Body of pancreas (tissue), 4 donors: Measurements from ENCODE around the gene ETV4. TPM values are rescaled to one million over a fixed set of nuclear protein-coding genes. Genes with fewer than 3 reads are reported as not detected.

Source experiments
- ATAC-seq: fragments of 150-250 bp; one replicate; pipeline ENCODE4 v1.9.1; 2016
- DNase-seq, 4 donors: peaks; one replicate each; pipeline ENCODE4 v3.0.0-alpha.2; 2019
- H3K27ac ChIP-seq, 4 donors: fragments of 200-600 bp; sonication (generic); 1 replicate in 3 of 4; 2 replicates in 1 of 4; pipeline versions ENCODE4 v1.5.1 to v1.6.1; 2016 to 2019; ENCODE audit warnings: mild to moderate bottlenecking in 1 of 4, mixed read lengths in 1 of 4, moderate library complexity in 1 of 4
- H3K27me3 ChIP-seq, 2 donors: fragments of 200-600 bp; sonication (generic); one replicate each; pipeline ENCODE4 v1.6.0; 2016; ENCODE audit warnings: mild to moderate bottlenecking in 1 of 2
- H3K36me3 ChIP-seq, 2 donors: fragments of 200-600 bp; sonication (generic); replicated peaks in 1 of 2; 2 replicates each; pipeline ENCODE4 v1.5.1; 2016; ENCODE audit warnings: low read depth in 2 of 2; ENCODE audit not compliant: insufficient read depth in 1 of 2
- H3K4me1 ChIP-seq: fragments of 200-600 bp; sonication (generic); one replicate; pipeline ENCODE4 v1.6.0; 2016
- H3K4me3 ChIP-seq, 2 donors: fragments of 200-600 bp; sonication (generic); 1 replicate in 1 of 2; 2 replicates in 1 of 2; pipeline ENCODE4 v1.5.1; 2016 to 2019
- H3K9me3 ChIP-seq, 3 donors: fragments of 200-600 bp; sonication (generic); 1 replicate in 2 of 3; 2 replicates in 1 of 3; pipeline ENCODE4 v1.5.1; 2016
- POLR2A ChIP-seq, 3 donors: fragments of 450-650 bp; IDR thresholded peaks; one replicate each; pipeline ENCODE4 v1.6.1; 2016; ENCODE audit warnings: antibody characterized with exemption in 3 of 3, mild to moderate bottlenecking in 2 of 3
- WGBS, 2 donors: methylation state at CpG; one replicate each; pipeline ENCODE4 v1.1.5; 2017; 5-methylcytosine and 5-hydroxymethylcytosine counted together
- intact Hi-C: fragments of 100-400 bp; cut with DNase I; formaldehyde crosslinking; loops from one replicate; pipeline ENCODE4 v1.15.1; 2023
- total RNA-seq, 2 donors: library from RNA; depleted of rRNA; stranded (reverse); fragments of >200 nt; gene quantifications; one replicate each; pipeline ENCODE4 v1.1.0, GENCODE V29; 2016
- TF ChIP-seq, protein P1 (sequence below), 7 experiments: fragments of 450-650 bp in 4 of 7; fragments of 200-600 bp in 3 of 7; sonication (generic) in 3 of 7; IDR thresholded peaks; one replicate each; pipeline ENCODE4 v1.5.1; 2016 to 2019; ENCODE audit warnings: antibody characterized with exemption in 7 of 7

Gene ETV4
- total RNA-seq, 2 donors from 2014 or later, result 6.2 to 28.7 TPM

GRCh38 chr17:43583332-43583731 is 37.2 kb upstream of the ETV4 start:
- Histone ChIP-seq H3K27me3 (no peaks in the 10 kb centered on the region), H3K36me3 (no peaks in the 10 kb centered on the region), H3K4me3 (no peak overlapping the region), H3K9me3 (no peaks in the 10 kb centered on the region), H3K4me1 (peaks cover 6% of the 10 kb centered on the region), H3K27ac (no peak overlapping the region)
- no peak for TF ChIP-seq POLR2A (IDR thresholded peaks at IDR 0.05)
- TF ChIP-seq, protein P1, sequence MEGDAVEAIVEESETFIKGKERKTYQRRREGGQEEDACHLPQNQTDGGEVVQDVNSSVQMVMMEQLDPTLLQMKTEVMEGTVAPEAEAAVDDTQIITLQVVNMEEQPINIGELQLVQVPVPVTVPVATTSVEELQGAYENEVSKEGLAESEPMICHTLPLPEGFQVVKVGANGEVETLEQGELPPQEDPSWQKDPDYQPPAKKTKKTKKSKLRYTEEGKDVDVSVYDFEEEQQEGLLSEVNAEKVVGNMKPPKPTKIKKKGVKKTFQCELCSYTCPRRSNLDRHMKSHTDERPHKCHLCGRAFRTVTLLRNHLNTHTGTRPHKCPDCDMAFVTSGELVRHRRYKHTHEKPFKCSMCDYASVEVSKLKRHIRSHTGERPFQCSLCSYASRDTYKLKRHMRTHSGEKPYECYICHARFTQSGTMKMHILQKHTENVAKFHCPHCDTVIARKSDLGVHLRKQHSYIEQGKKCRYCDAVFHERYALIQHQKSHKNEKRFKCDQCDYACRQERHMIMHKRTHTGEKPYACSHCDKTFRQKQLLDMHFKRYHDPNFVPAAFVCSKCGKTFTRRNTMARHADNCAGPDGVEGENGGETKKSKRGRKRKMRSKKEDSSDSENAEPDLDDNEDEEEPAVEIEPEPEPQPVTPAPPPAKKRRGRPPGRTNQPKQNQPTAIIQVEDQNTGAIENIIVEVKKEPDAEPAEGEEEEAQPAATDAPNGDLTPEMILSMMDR (IDR thresholded peaks at IDR 0.05), result no peak
- WGBS, 2 donors, result 79 to 80% methylated on average over 7 of the region's 7 CpGs
- DNase-seq (no peak), ATAC-seq (no peak)
- intact Hi-C loops, result loop anchor here (10.0 kb wide), 1 partner anchor 171 kb away; the partner anchor contains the start of gene SOST

DNA sequence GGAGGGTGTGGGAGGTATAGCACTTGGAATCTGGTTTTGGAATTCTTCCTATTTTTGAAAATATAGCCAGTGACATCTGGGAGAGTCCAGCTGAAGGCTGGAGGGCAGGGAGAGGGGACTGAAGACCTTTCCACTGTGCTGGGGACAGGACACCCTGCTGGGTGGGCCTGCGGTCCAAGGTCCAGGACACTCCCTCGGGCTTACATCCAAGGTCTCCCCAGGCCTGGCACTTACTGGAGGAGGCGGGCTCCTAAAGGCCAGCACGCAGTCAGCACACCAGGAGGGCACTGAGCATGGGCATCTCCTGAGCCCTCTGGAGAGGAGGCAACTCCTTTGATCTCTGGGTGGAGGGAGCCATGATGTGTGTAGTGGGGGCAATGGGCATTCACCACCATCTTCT is 35.5 kb upstream of the ETV4 start:
- DNase-seq, result no peak
- ATAC-seq, result no peak
- Histone ChIP-seq H3K4me3 (no peak overlapping the region), H3K27ac (no peak overlapping the region), H3K27me3 (no peaks in the 10 kb centered on the region), H3K4me1 (peaks cover 6% of the 10 kb centered on the region), H3K9me3 (no peaks in the 10 kb centered on the region), H3K36me3 (no peaks in the 10 kb centered on the region)
- WGBS, 2 donors, result 15 to 20% methylated on average over 1 to 2 of the region's 4 CpGs
- TF ChIP-seq, protein P1 (IDR thresholded peaks at IDR 0.05), result no peak
- TF ChIP-seq POLR2A (IDR thresholded peaks at IDR 0.05), result no peak
- intact Hi-C loops, result loop anchor here (10.0 kb wide), 1 partner anchor 173 kb away; the partner anchor contains the start of gene SOST

DNA sequence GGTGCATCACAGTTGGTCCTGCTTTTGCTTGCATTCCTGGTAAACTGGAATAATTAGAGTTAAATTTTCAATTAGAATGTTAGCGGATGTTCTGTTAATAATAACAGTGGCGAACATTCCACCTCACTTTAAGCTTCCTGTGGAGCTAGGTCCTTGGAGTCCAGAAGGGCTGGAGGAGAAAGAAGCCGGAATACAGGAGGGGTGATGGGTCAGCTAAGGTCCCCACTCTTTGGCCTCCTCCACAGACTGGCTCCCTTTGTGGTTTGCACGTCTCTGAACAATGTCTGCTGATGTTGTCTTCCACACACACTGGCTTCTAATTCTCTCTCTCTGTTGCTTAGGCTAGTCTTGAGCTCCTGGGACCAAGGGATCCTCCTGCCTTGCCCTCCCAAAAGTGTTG is 35.0 kb upstream of the ETV4 start:
- Histone ChIP-seq H3K27ac (no peak overlapping the region), H3K4me3 (no peak overlapping the region), H3K36me3 (no peaks in the 10 kb centered on the region), H3K4me1 (peaks cover 6% of the 10 kb centered on the region), H3K27me3 (no peaks in the 10 kb centered on the region), H3K9me3 (no peaks in the 10 kb centered on the region)
- ATAC-seq (no peak), DNase-seq (no peak)
- intact Hi-C loops, result loop anchor here (10.0 kb wide), 1 partner anchor 174 kb away; the partner anchor contains the start of gene SOST
- 58 to 65% methylated on average over 4 of the region's 4 CpGs for WGBS, 2 donors
- TF ChIP-seq POLR2A (IDR thresholded peaks at IDR 0.05), result no peak
- TF ChIP-seq, protein P1 (IDR thresholded peaks at IDR 0.05), result no peak

DNA sequence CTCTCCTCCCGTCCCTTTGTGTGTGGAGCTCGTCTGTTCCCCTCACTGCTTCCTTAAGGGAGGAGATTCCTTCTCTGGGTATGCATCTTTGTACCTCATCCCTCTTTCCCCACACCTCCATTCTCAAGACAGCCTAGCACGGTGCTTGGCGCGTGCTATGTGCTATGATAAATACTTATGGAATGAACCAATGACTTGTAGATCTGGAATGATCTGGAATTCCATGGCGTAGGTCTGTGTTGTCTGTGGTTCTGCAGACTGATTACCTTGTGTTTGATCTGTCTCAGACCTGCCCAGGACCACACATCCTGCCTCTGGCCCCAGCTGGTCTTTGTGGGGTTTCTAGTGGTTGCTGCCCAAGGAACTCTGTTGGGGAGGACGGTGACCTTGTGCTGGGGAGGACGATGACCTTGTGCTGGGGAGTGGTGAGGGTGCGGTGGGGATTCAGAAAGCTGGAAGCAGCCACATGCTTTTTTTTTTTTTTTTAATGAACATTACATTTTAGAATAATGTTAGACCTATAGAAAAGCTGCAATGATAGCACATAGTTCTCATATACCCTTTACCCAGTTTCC is 33.5 kb upstream of the ETV4 start:
- no peak overlapping the region for H3K4me3 ChIP-seq
- intact Hi-C loops, result loop anchor here (10.0 kb wide), 1 partner anchor 175 kb away; the partner anchor contains the start of gene SOST
- peaks cover 6% of the 10 kb centered on the region for H3K4me1 ChIP-seq
- WGBS, 2 donors, result 49 to 67% methylated on average over 9 of the region's 9 CpGs
- H3K36me3 ChIP-seq, result no peaks in the 10 kb centered on the region
- TF ChIP-seq, protein P1 (IDR thresholded peaks at IDR 0.05), result no peak
- no peak for TF ChIP-seq POLR2A (IDR thresholded peaks at IDR 0.05)
- no peak for DNase-seq
- H3K27ac ChIP-seq, result no peak overlapping the region
- no peaks in the 10 kb centered on the region for H3K9me3 ChIP-seq
- no peaks in the 10 kb centered on the region for H3K27me3 ChIP-seq
- ATAC-seq, result no peak
